Astrocyte of the cerebellum (primary cell): ENCODE data around the gene CCL24.
"Not testable (repeated sequence)": the region's sequence is repeated elsewhere in the genome, so short reads cannot be mapped to it uniquely, and the experiment has no call there.

Experiments
- DNase-seq: peaks from one replicate; pipeline ENCODE4 v3.0.0-alpha.2; 2011; ENCODE audit warnings: low read depth
- H3K4me3 ChIP-seq: 2 replicates; pipeline ENCODE4 v1.5.1; 2011; ENCODE audit warnings: mild to moderate bottlenecking, low read depth, low read length, moderate library complexity
- in situ Hi-C: cut with HindIII; loops from 2 replicates; pipeline ENCODE4 v1.10.0; 2017; ENCODE audit warnings: low sequenced_read_pairs
- TF ChIP-seq, protein P1 (sequence below): IDR thresholded peaks from 2 replicates; pipeline ENCODE4 v1.5.1; 2012; ENCODE audit warnings: low read length, low read depth, moderate library complexity, mild to moderate bottlenecking; ENCODE audit errors: missing control alignments

CCL24 gene

DNA sequence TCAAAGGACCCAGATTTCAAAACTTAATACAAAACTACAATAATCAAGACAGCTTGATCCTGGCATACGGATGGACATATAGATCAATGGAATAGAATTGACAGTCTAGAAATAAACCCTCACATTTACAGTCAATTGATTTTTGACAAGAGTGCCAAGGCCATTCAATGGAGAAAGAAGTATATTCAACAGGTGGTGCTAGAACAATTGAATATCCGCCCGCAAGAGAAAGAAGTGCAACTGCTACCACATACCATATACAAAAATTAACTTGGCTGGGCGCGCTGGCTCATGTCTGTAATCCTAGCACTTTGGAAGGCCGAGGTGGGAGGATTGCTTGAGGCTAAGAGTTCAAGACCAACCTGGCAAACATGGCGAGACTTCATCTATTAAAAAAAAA is 23.2 kb upstream of the CCL24 start:
- DNase-seq, result no peak
- TF ChIP-seq, protein P1, sequence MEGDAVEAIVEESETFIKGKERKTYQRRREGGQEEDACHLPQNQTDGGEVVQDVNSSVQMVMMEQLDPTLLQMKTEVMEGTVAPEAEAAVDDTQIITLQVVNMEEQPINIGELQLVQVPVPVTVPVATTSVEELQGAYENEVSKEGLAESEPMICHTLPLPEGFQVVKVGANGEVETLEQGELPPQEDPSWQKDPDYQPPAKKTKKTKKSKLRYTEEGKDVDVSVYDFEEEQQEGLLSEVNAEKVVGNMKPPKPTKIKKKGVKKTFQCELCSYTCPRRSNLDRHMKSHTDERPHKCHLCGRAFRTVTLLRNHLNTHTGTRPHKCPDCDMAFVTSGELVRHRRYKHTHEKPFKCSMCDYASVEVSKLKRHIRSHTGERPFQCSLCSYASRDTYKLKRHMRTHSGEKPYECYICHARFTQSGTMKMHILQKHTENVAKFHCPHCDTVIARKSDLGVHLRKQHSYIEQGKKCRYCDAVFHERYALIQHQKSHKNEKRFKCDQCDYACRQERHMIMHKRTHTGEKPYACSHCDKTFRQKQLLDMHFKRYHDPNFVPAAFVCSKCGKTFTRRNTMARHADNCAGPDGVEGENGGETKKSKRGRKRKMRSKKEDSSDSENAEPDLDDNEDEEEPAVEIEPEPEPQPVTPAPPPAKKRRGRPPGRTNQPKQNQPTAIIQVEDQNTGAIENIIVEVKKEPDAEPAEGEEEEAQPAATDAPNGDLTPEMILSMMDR, result no peak
- in situ Hi-C loops, result no loop called here
- no peak overlapping the region for H3K4me3 ChIP-seq

DNA sequence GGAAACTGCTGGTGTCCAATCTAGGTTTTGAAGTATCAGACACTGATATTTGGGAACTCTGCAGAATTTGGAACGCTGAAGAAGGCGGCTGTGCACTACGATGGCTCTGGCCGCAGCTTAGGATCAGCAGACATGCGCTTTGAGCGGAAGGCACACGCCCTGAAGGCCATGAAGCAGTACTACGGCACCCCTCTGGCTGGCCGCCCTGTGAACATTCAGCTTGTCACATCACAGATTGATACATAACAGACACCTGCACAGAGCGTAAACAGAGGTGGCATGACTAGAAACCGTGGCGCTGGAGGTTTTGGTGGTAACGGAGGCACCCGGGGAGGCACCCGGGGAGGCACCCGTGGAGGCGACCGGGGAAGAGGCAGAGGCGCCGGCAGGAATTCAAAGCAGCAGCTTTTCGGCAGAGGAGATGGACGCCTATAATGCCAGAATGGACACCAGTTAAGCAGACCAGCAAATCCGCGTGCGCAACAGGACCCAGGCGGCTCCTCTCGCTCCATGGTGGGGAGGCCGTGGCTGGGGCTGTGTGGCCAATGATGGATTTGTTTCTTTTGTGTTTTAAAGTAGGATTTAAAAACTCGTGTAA is 22.2 kb upstream of the CCL24 start:
- DNase-seq, result no peak
- TF ChIP-seq, protein P1, result no peak
- no peak overlapping the region for H3K4me3 ChIP-seq
- in situ Hi-C loops, result no loop called here

DNA sequence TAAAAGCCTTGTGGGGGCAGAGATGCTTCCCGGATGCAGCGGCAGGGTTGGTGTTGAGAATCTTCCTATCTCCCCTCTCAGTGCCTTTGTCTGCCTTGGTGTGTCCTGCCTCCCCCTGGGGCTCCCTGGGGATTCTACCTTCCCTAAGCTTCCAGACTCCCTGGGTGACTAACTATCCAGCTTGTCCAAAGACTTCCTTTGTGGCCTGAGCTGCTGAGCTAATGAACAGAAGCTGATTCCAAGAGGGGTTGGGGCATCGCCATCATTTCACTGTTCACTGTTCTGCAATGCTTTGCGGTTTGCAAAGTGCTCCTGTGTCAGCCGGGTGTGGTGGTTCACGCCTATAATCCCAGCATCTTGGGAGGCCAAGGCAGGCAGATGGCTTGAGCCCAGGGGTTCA is 20.1 kb upstream of the CCL24 start:
- DNase-seq, in situ Hi-C loops, H3K4me3 ChIP-seq: not testable (repeated sequence)

DNA sequence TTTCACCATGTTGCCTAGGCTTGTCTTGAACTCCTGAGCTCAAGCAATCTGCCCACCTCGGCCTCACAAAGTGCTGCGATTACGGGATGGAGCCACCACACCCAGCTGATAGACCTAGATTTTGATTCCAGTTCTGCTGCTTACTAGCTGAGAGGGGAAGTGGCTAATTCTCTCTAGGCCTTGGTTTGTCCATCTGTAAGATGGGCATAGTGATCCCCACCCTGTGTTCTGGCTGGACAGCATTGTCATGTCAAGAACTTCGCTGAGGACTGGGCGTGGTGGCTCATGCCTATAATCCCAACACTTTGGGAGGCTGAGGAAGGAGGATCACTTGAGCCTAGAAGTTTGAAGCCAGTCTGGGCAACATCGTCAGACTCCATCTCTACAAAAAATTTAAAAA is 17.4 kb upstream of the CCL24 start:
- H3K4me3 ChIP-seq, result no peak overlapping the region
- no peak for DNase-seq
- TF ChIP-seq, protein P1, result no peak
- in situ Hi-C loops, result no loop called here

DNA sequence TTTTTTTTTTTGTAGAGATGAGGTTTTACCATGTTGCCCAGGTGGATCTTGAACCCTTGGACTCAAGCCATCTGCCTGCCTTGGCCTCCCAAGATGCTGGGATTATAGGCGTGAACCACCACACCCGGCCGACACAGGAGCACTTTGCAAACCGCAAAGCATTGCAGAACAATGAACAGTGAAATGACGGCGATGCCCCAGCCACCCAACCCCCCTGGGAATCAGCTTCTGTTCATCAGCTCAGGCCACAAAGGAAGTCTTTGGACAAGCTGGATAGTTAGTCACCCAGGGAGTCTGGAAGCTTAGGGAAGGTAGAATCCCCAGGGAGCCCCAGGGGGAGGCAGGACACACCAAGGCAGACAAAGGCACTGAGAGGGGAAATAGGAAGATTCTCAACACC is 16.1 kb upstream of the CCL24 start:
- peak; percentile 26 for DNase-seq
- H3K4me3 ChIP-seq, in situ Hi-C loops: not testable (repeated sequence)

DNA sequence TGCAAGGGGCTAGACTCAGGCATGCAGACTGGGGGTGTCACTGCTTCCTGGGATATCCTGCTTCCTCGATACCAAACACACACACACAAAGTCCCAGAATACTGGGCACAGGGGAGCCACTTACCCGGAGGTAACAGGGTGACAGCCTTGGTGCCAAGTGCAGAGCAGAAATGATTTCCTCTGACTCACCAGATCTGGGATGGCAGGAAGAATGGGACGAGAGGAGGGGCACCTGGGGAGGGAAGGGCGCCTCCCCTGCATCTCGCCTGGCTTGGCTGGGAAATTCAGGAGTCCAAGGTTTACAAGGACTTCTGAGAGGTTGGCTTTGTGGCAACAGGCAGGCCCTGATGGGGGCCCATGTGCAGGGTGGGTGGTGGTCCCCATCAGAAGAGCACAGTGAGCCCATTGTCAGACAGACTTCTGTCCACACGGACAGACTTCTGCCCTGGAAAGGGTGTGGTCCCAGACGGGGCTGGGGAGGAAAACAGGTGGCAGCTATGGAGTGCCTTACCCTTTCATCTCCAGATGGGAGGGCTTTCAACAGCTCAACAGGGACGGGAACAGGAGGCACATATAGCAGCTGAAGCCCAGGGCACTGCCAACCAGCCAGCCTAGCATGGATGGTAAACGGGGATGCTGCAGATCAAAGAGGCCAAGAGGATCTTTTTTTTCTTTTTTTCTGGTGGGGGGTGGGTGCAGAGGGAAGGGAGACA is 9.7 kb upstream of the CCL24 start:
- no peak for DNase-seq
- in situ Hi-C loops, result no loop called here
- H3K4me3 ChIP-seq, result no peak overlapping the region
- TF ChIP-seq, protein P1, result no peak

DNA sequence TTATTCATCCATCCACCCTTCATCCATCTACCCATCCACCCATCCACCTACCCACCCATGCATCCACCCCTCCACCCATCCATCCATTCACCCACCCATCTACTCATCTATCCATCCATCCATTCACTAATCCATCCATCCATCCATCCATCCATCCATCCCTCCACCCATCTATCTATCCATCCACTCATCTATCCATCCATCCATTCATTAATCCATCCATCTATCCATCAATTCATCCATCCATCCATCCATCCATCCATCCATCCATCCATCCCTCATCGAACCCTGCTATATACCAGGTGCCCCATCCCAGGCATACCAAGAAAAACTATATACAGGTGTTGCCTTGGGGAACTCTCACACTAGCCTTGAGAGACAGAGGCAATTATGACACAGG is 7.1 kb upstream of the CCL24 start:
- H3K4me3 ChIP-seq, result no peak overlapping the region
- TF ChIP-seq, protein P1, result no peak
- in situ Hi-C loops, result no loop called here
- no peak for DNase-seq
